GM19397 (cell line): Measurements from ENCODE around the gene FXYD1.
"Not testable (repeated sequence)": the region's sequence is repeated elsewhere in the genome, so short reads cannot be mapped to it uniquely, and the experiment has no call there.

Experiments
- ATAC-seq: cut with Tn5 transposase; IDR thresholded peaks from one replicate; pipeline ENCODE4 v1.9.1; 2021; ENCODE audit warnings: mild to moderate bottlenecking, moderate library complexity; ENCODE audit not compliant: unreplicated experiment

Gene FXYD1

GRCh38 chr19:35138305-35138892 is at the start of gene FXYD1:
FXYD1 (plus strand) TSS chr19:35138824; CDS start chr19:35140080, 1,256 bp downstream.
- no peak for ATAC-seq

- ATAC-seq, result no peak
Measured at GRCh38 chr19:35089554-35089953, 49.1 kb upstream of the FXYD1 start.

- ATAC-seq, result no peak
Measured at GRCh38 chr19:35090160-35090505, 48.5 kb upstream of the FXYD1 start.

GRCh38 chr19:35090506-35091214 is 48.0 kb upstream of the FXYD1 start:
- no peak for ATAC-seq

- ATAC-seq, result no peak
Measured at GRCh38 chr19:35093430-35093829, 45.2 kb upstream of the FXYD1 start.

- no peak for ATAC-seq
Measured at GRCh38 chr19:35093941-35094647, 44.5 kb upstream of the FXYD1 start.

- ATAC-seq, result no peak
Measured at GRCh38 chr19:35094656-35095055, 44.0 kb upstream of the FXYD1 start.

GRCh38 chr19:35095667-35096368 is 42.8 kb upstream of the FXYD1 start:
- ATAC-seq, result no peak

- ATAC-seq, result no peak
Measured at GRCh38 chr19:35098413-35099049, 40.1 kb upstream of the FXYD1 start.

- no peak for ATAC-seq
Measured at GRCh38 chr19:35099155-35099896, 39.3 kb upstream of the FXYD1 start.

GRCh38 chr19:35099897-35100275 is 38.7 kb upstream of the FXYD1 start:
- no peak for ATAC-seq

- ATAC-seq, result no peak
Measured at GRCh38 chr19:35100588-35101533, 37.8 kb upstream of the FXYD1 start.

- ATAC-seq, result not testable (repeated sequence)
Measured at GRCh38 chr19:35101949-35102348, 36.7 kb upstream of the FXYD1 start.

GRCh38 chr19:35103614-35104013 is 35.0 kb upstream of the FXYD1 start:
- ATAC-seq, result not testable (repeated sequence)

- ATAC-seq, result no peak
Measured at GRCh38 chr19:35104361-35104760, 34.3 kb upstream of the FXYD1 start.

- ATAC-seq, result no peak
Measured at GRCh38 chr19:35105047-35105410, 33.6 kb upstream of the FXYD1 start.

- no peak for ATAC-seq
Measured at GRCh38 chr19:35105411-35106290, 33.0 kb upstream of the FXYD1 start.

GRCh38 chr19:35106291-35106583 is 32.4 kb upstream of the FXYD1 start:
- ATAC-seq, result no peak
